Left forelimb (tissue), 1 donor: ENCODE measurements around the gene GLIPR2.
A peak's percentile ranks its signal among the peaks of the same experiment; 100 is the strongest.
"Not testable (repeated sequence)": the region's sequence is repeated elsewhere in the genome, so short reads cannot be mapped to it uniquely, and the experiment has no call there.

Experiments
- DNase-seq: peaks from one replicate; pipeline ENCODE4 v3.0.0-alpha.2; 2018; ENCODE audit warnings: low spot score

Gene GLIPR2

DNA sequence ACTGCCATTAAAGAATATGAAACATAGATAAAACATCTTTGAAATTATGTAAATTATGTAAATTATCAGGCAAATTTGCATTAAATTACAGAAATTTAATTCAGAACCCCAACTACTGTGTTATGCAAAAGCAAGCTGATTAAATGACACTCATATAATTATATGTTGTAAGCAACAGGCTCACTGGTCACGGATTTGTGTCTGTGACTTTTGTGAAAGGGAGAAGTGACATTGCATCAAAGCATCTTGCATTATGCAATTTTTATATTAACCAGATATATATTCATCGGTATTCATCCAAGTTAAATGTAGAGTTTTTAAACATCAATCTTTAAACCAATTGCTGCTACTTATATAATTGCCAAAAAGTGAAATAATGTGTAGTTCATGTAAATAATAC is 13.0 kb upstream of the GLIPR2 start:
- no peak for DNase-seq

DNA sequence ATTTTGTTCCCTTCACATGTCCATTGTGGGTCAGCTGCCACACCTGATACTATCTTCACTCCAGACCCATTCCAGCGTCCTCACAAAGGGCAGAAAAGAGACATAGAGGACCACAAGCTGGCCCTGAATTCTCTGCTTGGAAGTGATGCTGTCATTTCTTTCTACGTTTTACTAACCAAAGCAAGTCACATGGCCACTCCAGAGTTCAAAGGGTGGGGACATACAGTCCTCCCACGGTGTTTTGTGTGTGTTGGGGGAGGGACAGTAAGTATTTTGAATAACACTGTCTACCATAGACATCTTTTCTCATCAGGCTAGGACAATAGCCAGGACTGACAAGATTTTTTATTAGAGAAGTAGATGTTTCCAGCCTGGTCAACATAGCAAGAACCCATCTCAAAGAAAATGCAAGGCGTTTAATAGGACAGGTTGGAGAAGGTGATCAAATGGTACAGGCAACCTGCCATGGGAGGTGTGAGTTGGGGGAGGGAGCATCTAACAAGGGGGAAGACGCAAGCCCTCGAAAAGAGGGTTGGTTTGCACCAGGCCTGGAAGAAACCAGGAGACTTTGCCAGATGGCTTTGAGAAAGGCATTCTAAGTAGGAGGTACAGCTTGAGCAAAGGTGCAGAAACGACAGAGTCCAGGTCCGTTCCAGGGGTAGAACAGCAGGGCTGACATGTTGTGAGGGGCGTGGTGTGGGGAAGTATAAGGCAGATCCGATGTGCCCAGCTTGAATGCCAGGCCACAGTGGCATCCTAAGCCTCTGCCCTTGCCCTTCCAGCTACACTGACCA is 11.3 kb upstream of the GLIPR2 start:
- DNase-seq = no peak

DNA sequence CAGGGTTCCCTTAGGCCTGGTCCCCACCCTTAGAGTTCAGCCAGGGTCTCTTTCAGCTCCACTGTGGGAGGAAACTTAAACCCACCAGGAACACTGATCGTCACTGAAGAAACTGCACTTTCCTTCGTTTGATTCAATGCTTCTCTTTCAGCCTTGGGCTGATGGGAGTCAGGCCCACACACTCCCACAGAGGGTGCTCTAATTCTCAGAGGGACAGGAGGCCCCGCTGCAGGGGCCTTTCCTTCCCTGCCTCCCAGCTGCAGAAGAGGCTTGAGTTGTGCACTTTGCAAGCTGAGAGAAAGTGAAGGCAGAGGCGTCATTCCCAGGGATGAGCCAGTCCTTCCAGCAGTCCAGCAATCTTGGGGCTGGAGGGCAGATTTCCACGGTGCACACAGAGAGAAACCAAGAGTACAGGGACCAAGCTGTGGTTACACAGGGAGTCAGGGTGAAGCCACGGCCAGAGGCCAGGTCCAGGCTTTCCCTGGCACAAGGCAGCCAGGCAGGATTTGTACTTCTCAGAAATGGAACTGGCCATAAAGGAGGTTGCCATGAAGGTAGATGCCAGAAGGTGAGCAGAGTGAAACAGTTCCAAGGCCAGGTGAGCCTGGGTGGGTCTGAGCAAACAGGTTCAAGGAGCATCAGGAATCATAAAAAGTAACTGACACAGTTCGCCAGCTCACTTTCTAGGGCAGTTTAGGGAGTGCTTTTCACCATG is 10.4 kb upstream of the GLIPR2 start:
- DNase-seq = no peak

DNA sequence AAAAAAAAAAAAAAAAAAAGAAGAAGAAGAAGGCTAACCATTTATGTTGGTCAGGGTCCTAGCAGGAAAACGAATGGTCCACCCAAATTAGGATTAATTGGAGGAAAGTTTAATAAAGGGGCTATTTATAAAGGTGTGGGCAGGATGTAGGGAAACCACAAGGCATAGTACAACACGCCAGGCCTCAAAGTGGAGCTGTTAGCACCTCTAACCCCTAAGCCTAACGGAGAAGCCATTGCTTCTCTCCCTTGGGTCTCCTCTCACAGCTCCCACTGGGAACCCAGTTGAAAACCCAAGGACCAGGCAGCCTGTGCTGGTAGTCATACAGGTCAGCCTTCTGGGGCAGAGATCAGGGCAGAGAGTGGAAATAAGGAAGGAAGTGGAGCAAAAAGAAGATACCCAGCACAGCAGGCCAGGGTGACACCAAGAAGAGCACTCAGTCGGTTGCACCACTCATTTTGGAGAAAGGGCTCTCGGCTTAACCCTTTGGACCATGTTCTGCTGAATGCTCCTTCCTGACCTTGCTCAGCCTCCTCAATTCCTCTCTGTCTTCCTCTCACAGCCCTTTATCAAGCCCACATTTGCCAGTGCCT is 8.8 kb upstream of the GLIPR2 start:
- no peak for DNase-seq

DNA sequence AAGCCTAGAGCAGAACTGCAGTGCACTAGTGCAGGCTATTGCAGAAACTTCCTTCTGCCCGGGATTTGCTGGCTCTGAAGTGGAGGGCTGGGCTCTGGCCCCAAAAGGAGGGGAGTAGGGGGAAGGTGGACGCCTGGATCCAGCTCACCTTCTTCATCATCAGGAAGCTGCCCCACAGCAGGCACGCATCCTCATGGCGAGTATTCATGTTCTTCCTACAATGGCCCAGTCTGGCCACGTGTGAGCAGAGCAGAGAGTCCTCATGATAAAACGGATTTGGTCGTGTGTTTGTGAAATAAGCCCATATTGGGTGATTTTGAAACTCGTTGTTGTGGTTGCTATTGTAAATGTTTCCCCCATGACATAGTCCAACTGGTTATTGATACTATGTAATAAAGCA is 8.2 kb upstream of the GLIPR2 start:
- DNase-seq = no peak

DNA sequence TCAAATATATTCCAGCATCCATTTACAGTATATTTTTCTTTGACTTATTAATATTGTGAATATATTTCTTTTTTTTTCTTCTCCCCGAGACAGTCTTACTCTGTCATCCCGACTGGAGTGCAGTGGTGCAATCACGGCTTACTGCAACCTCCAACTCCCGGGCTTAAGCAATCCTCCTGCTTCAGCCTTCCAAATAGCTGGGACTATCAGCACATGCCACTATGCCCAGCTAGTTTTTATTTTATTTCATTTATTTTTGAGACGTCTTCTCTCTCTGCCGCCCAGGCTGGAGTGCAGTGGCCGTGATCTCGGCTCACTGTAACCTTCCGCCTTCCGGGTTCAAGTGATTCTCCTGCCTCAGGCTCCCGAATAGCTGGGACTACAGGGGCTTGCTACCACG is 7.4 kb upstream of the GLIPR2 start:
- DNase-seq = no peak

DNA sequence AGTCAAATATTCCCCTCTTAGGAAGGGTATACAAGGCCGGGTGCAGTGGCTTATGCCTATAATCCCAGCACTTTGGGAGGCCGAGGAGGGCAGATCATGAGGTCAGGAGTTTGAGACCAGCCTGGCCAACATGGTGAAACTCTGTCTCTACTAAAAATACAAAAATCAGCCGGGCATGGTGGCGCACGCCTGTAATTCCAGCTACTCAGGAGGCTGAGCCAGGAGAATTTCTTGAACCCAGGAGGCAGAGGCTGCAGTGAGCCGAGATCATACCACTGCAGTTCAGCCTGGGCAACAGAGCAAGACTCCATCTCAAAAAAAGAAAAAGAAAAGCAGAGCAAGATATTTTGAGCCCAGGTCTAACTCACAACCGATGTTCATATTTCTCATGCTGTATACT is 4.9 kb upstream of the GLIPR2 start:
- DNase-seq = not testable (repeated sequence)

DNA sequence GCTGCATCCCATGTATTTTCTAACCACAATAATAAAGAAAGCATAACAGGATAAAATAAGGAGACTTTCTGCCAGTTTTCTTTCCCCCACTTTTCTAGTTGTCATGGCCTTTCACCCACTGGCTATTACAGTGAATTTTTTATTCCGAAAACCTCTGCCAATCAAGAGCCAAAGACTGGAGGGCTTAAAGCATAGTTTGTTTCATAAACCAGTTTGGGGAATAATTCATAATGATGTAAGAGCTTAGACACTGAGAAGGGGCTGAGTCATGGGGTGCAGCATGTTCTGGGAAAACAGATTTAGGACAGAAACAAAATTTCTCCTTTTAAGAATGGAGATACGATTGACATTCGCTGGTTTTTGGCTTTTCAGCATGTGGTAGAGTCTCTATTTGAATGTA is 4.4 kb upstream of the GLIPR2 start:
- DNase-seq = no peak

DNA sequence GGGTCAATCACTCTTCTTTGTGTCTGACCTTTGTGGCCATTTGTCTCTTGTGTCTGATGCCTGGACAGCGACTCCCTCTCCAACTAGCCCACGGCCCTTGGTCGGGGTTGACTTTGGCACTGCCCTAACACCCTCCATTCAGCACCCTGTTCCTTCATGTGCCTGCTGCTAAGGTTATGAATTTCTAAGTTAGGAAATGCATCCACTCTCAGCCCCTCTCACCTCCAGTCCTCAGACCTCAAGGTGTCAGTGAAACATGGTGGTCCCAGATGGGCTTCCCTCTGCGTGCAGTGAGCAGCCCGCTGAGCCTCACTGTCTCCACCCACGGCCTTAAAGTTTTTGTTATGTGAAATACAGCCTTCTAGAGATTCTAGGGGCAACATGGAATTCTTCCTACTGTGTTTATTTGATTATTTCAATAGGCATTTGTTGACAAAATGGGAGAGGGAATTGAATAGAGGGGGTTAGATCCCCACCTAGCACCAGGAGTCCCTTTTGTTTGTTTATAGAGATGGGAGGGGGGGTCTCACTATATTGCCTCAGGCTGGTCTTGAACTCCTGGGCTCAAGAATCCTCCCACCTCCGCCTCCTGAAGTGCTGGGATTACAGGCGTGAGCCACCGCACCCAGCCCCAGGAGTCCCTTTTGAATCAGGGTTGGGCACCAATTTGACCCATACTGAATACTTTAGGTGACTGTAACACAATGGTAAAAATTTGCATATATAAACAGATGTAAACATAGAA is 1.6 kb upstream of the GLIPR2 start:
- peak; percentile 14 for DNase-seq

DNA sequence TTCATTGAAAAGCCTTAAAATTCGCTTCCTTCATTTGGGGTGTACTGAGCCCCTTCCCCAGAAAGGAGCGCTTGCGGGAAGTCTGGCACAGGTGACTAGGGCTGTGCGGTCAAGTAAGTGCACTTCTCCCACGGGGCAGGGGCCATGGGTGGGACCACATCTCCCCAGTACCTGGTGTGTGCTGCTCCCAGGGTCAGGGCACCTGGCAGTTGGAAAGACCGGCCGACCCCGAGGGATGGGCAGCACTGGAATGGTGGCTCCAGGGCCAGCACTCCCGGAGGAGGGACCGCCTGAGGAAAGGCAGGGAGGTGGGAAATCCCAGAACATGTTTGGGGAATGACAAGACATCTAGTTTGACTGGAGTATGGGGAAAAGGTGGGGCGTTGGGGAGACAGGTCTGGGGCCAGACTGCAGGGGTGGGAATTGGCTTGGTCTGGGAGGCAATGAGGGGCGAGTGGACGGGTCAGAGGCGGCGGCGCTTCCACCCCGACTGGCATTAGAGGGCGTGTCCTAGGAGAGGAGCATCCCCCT is 727 bp upstream of the GLIPR2 start:
- DNase-seq = no peak

DNA sequence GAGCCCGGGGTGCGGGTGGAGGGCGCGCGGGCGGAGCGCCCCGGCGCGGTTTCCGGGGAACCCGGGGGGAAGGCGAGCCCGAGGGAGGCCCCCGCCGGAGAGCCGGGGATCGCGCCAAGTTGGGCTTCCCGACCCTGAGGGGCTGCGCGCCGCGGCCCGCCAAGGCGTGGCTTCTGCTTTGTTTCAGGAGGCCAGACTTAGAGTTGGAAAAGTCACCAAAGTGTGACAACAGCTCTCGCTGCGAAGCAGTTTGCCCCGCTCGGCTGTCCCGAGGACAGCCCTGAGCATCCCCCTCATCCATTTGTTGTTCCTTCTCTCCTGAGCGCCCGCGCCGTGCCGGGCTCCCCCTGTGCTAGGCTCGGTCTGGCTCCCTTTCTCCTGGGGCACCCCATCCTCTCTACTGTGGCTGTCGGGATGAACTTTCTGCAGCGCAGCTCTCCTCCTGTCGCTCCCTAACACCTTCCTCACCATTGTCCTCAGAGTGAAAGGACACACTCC is 410 bp downstream of the GLIPR2 start:
- DNase-seq = no peak

DNA sequence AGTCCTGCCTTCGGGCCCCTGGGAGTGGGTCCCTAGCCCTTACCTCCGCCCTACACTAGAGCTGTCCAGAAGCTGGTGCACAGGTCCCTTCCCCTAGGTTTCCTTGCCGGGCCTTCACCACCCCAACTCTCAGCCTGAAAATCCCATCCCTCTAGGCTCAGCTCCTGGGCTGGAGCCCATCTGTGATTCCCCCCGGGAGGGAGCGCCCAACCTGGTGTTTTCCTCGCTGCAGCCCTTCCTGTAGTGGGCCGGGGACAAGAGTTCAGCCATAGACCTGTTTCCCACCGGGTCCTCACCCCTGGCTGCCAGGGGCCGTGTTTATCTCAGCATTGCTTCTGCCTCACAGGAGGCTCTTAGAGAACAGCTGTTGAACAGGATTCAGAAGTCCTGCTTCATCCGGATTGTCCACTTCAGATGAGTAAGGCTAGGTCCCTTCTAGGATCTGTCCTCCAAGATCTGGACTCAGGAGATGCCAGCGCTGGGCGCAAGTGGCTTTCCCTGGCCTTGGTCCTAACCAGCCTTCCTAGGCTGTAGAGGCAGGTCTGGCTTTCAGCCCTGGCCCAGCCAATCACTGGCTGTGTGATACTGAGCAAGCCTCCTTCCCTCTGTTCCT is 965 bp downstream of the GLIPR2 start:
- peak; percentile 77 for DNase-seq

DNA sequence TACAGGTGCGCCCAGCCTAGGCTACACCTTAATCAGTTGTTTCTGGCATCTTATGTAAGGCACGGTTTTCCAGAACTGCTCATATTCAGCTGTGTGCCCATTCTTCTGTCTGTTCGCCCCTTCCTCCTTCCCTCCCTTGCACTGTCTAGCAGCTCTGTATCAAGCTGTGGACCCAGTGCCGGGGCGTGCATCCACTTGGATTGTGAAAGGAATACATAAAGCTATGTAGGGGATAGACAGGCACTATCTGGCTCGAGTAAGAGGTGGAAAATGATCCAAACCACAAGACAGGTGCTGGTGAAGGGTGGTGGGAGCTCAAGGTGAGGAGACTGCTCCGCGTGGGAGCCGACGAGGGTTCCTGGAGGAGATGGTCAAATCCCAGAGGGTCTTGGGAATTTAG is 2.0 kb downstream of the GLIPR2 start:
- DNase-seq = no peak

DNA sequence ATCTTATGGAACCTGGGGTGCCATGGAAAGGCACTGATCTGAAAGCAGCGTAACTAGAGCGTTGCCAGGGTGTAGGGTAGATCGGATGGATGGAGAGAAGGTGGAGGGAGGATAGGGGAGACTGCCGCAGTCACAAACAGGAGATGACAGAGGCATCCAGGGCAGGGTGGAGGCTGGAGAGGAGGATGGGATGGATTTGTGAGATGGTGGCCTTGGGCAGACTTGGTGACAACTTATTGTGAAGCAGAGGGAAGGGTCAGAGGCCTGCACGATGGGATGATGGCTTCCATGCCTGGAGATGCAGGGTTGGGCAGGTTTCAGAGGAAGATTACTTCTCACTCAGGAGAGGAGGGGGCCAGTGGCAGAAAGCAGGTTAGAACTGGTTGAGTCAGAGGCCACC is 2.4 kb downstream of the GLIPR2 start:
- no peak for DNase-seq

DNA sequence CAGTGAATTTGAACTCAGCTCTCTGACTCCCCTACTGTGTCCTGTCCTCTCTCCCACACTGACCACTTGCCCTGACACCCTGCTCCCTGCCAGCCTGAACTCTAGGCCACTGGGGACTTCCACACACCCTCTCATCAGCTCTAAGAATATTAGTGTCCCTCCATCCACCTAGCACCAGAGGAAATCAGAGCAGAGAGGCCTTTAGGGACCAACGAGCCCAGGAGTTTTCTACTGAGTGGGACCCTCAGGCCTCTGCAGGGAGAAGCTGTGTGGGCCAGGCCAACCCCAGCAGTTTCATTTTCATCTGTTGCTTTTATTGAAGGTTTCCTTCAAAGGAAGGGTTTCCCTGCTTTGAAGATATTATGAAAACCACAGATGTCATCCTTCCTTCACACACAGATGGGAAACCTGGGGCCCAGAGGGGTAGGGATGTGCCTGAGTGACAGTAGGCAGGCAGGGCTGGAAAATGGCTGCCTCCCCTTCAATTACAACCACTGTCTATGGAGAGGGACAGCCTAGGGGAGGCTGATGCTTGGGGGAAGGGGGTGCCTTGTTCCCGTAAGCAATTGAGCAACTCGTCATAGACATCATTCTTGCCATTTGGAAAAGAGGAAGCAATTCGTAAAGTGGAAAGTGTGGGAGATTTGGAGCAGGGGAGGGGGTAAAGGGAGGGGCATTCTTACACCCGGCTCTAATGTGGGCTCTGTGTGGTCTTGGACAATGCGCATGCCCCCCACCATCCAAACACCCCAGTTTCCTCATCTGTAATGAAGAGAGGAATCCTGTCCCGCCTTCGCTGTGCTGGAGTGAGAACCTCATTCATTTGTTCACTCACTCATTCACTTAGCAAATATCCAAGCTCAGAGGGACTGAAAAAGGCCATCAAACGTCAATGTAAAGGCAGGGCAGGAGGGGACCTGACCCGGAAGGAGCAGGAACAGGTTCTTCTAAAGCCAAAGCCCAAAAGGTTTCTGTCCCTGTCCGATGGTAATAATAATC is 3.9 kb downstream of the GLIPR2 start:
- DNase-seq = no peak

DNA sequence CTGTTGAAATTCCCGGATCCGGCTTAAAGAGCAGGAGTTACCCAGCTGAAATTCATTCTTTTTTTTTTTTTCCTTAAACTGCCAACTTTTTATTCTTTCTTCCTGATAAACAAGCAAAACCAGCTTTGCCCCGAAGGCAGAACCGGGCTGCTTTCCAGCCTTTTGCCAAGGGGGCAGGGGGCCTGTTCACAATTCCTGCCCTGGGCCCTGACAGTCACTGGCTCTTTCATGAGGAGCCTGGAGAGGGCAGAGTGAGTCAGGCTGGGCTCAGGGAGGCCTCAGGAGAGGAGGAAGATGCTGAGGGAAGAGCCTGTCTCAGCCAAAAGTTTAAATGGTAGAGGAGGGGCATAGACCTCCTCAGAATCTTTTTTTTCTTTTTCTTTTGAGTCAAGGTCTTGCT is 4.8 kb downstream of the GLIPR2 start:
- DNase-seq = no peak

DNA sequence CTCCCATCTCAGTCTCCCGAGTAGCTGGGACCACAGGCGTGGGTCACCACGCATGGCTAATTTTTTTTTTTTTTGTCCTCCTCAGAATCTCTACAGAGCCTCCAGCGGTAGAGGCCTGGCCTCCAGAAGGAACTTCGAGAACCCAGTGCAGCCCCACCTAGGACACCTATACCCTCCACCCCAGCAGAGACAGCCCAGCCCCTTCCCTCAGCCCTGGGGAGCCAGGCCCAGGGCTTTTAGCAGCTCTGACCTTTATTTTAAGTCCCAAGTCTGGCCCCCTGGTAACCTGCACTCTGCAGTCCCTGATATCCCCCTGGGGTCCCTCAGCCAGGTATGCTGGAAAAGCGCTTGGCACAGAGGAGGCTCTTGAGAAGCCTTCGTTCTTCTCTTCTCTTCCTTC is 5.2 kb downstream of the GLIPR2 start:
- DNase-seq = no peak

DNA sequence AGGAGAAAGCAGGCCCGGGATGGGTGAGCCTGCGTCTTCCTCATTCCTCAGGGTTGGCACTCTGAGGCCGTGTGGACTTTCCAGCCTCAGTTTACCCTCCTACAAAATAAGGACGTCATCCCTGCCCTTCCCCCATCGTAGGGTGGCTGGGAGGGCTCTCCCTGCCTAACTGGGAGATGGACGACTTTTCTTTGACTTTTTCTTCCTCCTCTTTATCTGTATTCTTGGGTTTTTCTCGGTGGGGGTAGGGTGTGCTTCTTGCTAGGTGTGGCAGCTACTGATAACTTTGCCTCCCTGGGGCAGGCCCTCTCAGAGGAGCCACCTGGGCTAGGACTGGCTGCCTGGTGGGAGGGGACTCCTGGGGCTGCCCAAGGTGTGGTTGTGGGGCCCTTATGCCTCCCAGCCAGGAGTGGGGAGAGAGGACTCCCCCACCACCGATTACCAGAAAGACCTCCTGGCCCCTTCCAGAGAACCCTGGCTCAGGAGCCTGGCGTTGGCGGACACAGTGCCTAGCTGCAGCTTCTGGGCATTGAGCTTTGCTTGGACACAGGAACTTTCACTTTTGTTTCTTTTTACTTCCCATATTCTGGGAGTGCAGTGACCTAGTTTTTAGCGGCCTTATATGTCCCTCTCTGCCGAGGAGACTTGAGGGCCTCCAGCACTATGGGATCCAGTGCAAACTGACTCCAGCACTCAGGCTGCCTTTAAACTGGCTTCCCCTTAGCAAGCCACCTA is 6.1 kb downstream of the GLIPR2 start:
- DNase-seq = no peak

DNA sequence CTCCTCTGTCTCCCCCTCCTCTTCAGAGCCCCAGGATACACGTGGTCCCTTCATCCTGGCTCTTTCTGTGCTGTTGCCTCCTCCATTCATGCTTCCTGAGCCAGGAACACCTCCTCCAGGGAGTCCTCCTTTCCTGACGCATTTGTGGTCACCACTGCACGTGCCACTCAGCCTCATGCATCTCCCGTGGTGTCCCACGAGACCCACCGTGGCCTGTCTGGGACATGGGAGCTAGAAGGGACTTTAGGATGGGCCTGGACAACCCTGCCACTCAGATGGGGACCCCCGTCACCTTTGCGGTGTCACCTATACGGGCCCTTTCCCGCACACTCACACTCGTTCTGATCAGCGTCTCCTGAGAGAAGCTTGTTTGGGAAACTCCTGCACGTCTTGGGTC is 6.7 kb downstream of the GLIPR2 start:
- DNase-seq = no peak
